ENCODE measurements around the gene EVPLL. TPM values are rescaled to one million over a fixed set of nuclear protein-coding genes. Genes with fewer than 3 reads are reported as not detected.
A peak's percentile ranks its signal among the peaks of the same experiment; 100 is the strongest.
"Not testable (repeated sequence)": the region's sequence is repeated elsewhere in the genome, so short reads cannot be mapped to it uniquely, and the experiment has no call there.

The EVPLL gene
- not detected for polyA plus RNA-seq

DNA sequence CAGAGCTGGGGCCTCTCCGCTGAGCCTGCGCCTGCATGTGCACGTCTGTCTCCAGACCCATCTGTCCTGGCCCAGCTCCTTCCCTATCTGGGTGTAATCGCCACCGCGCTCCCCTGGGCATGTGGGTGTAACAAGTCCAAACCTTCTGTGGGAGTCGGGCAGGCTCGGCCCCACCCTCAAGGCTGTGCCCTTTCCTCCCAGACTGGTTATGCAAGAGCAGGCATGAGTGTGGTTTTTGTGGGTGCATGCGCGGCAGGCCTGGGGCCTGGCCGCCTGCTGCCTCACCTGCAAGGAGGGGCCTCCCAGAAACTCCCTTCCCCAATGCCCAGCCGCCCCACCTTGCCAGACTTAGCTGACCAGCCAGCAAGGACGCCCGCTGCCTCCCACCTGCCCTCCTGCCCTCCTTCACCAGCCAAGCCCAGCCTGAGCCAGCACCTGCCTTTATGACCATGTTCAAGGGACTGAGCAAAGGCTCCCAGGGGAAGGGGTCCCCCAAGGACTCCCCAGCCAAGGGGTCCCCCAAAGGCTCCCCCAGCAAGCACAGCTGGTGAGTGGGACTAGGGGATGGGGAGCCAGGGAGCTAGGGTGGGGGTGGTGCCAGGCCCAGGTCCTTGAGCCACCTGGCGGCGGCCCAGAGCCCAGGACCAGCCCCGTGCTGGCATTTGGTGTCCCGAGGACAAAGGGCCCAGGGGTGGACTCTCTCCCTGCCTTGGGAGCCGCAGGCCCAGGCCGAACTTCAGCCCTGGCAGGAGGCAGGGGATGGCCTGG is at the start of gene EVPLL:
EVPLL (plus strand) TSS at position 342 of the 768 bp plus-strand sequence. CDS start 3,160 bp downstream, outside the sequence.
- Mint-ChIP-seq H3K27me3 (ENCODE audit: low read depth in 3 of 3) (peaks cover under 1 to 3% (median 3%) of the 10 kb centered on the region in 3 donors), H3K4me1 (peaks cover 0 to 3% of the 10 kb centered on the region in 2 donors), H3K27ac (no peak within 1 kb of the TSS), H3K36me3 (no peaks in the 10 kb centered on the region), H3K9me3 (no peaks in the 10 kb centered on the region), H3K4me3 (no peak within 1 kb of the TSS)
- DNase-seq: no peak

- Mint-ChIP-seq H3K4me1 (peaks cover 7 to 25% of the 10 kb centered on the region in 2 donors), H3K36me3 (peaks cover 0 to 11% (median 0%) of the 10 kb centered on the region in 3 donors), H3K27ac (peak overlapping the region in 1 of 6 donors; percentile 42), H3K27me3 (ENCODE audit: low read depth in 3 of 3) (no peaks in the 10 kb centered on the region), H3K4me3 (no peak overlapping the region), H3K9me3 (no peaks in the 10 kb centered on the region)
- DNase-seq: no peak
Measured at GRCh38 chr17:18328643-18329204, 48.9 kb upstream of the EVPLL start.

DNA sequence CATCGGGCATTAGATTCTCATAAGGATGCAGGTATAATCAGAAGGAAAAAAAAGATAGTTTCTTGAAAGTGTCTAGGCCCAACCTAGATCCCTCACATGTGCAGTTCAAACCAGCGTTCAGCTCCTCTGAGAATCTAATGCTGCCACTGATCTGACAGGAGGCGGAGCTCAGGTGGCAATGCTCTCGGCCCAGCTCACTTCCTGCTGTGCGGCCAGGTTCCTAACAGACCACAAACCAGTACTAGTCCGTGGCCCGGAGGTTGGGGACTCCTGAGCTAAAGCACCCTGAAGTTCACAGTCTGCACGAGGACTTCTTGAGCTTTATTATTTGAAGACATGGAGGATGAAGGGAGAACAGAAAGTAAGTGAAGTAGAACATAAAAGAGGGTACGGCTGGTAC is 45.7 kb upstream of the EVPLL start:
- peak overlapping the region in 1 of 5 donors; percentile 43 for H3K4me3 Mint-ChIP-seq
- H3K27ac Mint-ChIP-seq: peak overlapping the region in 4 of 6 donors; percentile 48 to 89 (median 77)
- H3K4me1 Mint-ChIP-seq: peaks cover 7 to 9% of the 10 kb centered on the region in 2 donors
- no peaks in the 10 kb centered on the region for H3K9me3 Mint-ChIP-seq
- peak in 1 of 3 donors; percentile 14 for DNase-seq
- peaks cover 0 to 6% (median 0%) of the 10 kb centered on the region in 3 donors for H3K36me3 Mint-ChIP-seq
- no peaks in the 10 kb centered on the region for H3K27me3 Mint-ChIP-seq (ENCODE audit: low read depth in 3 of 3)

- Mint-ChIP-seq H3K27me3 (ENCODE audit: low read depth in 3 of 3) (no peaks in the 10 kb centered on the region), H3K27ac (peak overlapping the region in 1 of 6 donors; percentile 72), H3K4me1 (peaks cover 7 to 9% of the 10 kb centered on the region in 2 donors), H3K9me3 (no peaks in the 10 kb centered on the region), H3K4me3 (no peak overlapping the region), H3K36me3 (peaks cover 0 to 10% (median 0%) of the 10 kb centered on the region in 3 donors)
- DNase-seq: no peak
Measured at GRCh38 chr17:18332909-18333489, 44.6 kb upstream of the EVPLL start.

- H3K36me3 Mint-ChIP-seq: peaks cover 5 to 34% (median 9%) of the 10 kb centered on the region in 3 donors
- not testable (repeated sequence) for H3K27me3 Mint-ChIP-seq (ENCODE audit: low read depth in 3 of 3); DNase-seq; H3K27ac Mint-ChIP-seq; H3K9me3 Mint-ChIP-seq; H3K4me3 Mint-ChIP-seq; H3K4me1 Mint-ChIP-seq
Measured at GRCh38 chr17:18338158-18338557, 39.4 kb upstream of the EVPLL start.

DNA sequence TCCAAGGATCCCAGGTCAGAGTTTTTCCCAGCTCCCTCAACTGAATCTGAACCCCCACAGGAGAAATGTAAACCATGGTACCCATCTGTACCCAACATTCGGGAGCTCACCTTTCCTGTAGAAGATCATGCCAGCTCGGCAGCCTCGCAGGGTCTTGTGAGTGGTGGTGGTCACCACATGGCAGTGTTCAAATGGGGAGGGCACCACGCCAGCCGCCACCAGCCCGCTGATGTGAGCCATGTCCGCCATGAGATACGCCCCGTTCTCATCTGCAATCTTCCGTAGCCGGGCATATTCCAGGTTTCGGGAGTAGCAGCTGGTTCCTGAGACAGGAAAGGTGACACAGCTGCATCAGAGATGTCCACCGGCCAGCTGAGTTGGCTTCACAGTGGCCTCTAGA is 37.6 kb upstream of the EVPLL start:
- H3K9me3 Mint-ChIP-seq: no peaks in the 10 kb centered on the region
- DNase-seq: no peak
- peaks cover 5 to 31% (median 9%) of the 10 kb centered on the region in 3 donors for H3K36me3 Mint-ChIP-seq
- no peaks in the 10 kb centered on the region for H3K27me3 Mint-ChIP-seq (ENCODE audit: low read depth in 3 of 3)
- no peak overlapping the region for H3K27ac Mint-ChIP-seq
- H3K4me1 Mint-ChIP-seq: no peaks in the 10 kb centered on the region
- H3K4me3 Mint-ChIP-seq: no peak overlapping the region

DNA sequence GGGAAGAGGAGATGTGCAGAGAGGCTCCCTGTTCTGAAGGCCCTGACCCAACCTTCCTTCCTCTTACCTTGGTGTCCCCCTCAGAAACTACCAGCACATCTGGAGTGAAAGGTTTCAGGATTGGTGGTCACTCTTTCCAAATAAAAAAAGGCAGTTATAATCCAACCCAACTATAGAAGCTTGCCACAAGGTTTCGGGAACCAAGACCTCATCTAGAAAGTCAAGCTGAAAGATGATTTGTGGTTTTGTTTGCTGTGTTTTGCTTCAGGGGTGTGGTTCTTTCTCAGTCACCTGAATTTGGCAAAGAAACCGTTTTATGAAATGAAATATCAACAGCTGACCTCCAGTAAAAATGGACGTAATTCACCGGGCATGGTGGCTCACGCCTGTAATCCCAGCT is 33.6 kb upstream of the EVPLL start:
- no peaks in the 10 kb centered on the region for H3K9me3 Mint-ChIP-seq
- H3K4me3 Mint-ChIP-seq: no peak overlapping the region
- H3K27ac Mint-ChIP-seq: no peak overlapping the region
- no peak for DNase-seq
- H3K36me3 Mint-ChIP-seq: peaks cover 13 to 40% (median 17%) of the 10 kb centered on the region in 3 donors
- H3K27me3 Mint-ChIP-seq (ENCODE audit: low read depth in 3 of 3): no peaks in the 10 kb centered on the region
- H3K4me1 Mint-ChIP-seq: no peaks in the 10 kb centered on the region

DNA sequence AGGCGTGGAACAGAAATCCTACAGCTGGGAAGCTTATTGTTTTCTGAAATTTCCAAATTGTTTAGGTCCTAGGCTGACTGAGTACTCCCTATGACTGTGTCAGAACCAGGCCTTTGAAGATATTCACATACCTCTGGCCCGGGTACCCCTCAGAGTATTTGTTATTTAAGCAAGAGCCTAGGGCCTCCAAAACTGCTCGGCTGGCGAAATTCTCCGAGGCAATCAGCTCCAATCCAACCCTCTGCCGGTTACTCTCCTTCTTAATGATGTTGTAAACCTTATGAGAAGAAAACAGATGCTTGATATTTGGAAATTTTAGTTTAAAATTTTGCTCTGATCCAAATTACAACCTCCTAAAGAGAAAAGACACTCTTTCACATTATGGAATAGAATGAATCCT is 24.0 kb upstream of the EVPLL start:
- no peaks in the 10 kb centered on the region for H3K4me1 Mint-ChIP-seq
- no peak for DNase-seq
- no peak overlapping the region for H3K27ac Mint-ChIP-seq
- H3K36me3 Mint-ChIP-seq: peaks cover 3 to 15% (median 12%) of the 10 kb centered on the region in 3 donors
- no peaks in the 10 kb centered on the region for H3K9me3 Mint-ChIP-seq
- no peak overlapping the region for H3K4me3 Mint-ChIP-seq
- no peaks in the 10 kb centered on the region for H3K27me3 Mint-ChIP-seq (ENCODE audit: low read depth in 3 of 3)

- H3K27me3 Mint-ChIP-seq (ENCODE audit: low read depth in 3 of 3): no peaks in the 10 kb centered on the region
- H3K4me1 Mint-ChIP-seq: no peaks in the 10 kb centered on the region
- no peak for DNase-seq
- H3K9me3 Mint-ChIP-seq: no peaks in the 10 kb centered on the region
- H3K4me3 Mint-ChIP-seq: no peak overlapping the region
- peaks cover 3 to 15% (median 12%) of the 10 kb centered on the region in 3 donors for H3K36me3 Mint-ChIP-seq
- H3K27ac Mint-ChIP-seq: no peak overlapping the region
Measured at GRCh38 chr17:18356624-18357023, 21.0 kb upstream of the EVPLL start.

GRCh38 chr17:18360518-18360917 is 17.1 kb upstream of the EVPLL start:
- no peaks in the 10 kb centered on the region for H3K9me3 Mint-ChIP-seq
- H3K27me3 Mint-ChIP-seq (ENCODE audit: low read depth in 3 of 3): peaks cover 0 to 2% (median 2%) of the 10 kb centered on the region in 3 donors
- peaks cover 0 to 2% (median 2%) of the 10 kb centered on the region in 3 donors for H3K36me3 Mint-ChIP-seq
- DNase-seq: no peak
- no peak overlapping the region for H3K27ac Mint-ChIP-seq
- no peak overlapping the region for H3K4me3 Mint-ChIP-seq
- H3K4me1 Mint-ChIP-seq: peaks cover 15 to 18% of the 10 kb centered on the region in 2 donors

DNA sequence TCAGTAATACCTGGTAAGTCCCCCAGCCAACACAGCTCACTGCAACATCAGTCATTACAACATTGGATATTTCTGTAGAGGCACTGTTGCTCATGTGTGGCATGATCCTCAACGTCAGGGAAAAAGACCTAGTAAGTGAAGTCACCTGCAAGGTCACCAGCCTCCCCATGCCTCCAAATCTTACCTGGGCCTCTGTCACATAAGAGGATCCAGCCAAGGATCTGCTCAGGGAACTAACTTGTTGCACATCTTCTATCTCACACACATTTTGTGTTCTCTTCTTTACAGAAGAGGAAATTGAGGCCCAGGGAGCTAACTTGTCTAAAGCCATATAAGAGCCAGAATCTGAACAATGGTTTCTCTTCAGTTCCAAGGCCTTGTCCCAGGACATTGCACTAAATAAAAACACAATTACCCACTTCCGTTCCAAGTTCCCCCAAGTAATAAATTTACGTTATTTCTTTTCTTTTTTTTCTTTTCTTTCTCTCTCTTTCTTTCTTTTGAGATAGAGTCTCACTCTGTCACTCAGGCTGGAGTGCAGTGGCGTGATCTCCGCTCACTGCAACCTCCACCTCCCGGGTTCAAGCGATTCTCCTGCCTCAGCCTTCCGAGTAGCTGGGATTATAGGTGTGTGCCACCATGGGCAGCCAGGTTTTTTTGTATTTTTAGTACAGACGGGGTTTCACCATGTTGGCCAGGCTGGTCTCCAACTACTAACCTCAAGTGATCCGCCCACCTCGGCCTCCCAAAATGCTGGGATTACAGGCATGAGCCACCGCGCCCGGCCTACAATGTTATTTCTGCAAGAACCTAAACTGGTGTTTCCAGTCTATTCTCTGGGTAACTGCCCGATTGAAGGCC is 15.5 kb upstream of the EVPLL start:
- Mint-ChIP-seq H3K27me3 (ENCODE audit: low read depth in 3 of 3) (peaks cover 0 to 2% (median 2%) of the 10 kb centered on the region in 3 donors), H3K36me3 (no peaks in the 10 kb centered on the region), H3K4me1 (peaks cover 15 to 18% of the 10 kb centered on the region in 2 donors), H3K4me3 (peak overlapping the region; percentile 90 to 94 (median 91)), H3K27ac (peak overlapping the region in 5 of 6 donors; percentile 55 to 82 (median 80)), H3K9me3 (no peaks in the 10 kb centered on the region)
- no peak for DNase-seq

- Mint-ChIP-seq H3K4me1 (peaks cover 15 to 18% of the 10 kb centered on the region in 2 donors), H3K27ac (peak overlapping the region in 5 of 6 donors; percentile 65 to 82 (median 80)), H3K9me3 (no peaks in the 10 kb centered on the region), H3K36me3 (peaks cover 0 to 3% (median 0%) of the 10 kb centered on the region in 3 donors), H3K4me3 (peak overlapping the region; percentile 90 to 94 (median 91)), H3K27me3 (ENCODE audit: low read depth in 3 of 3) (peaks cover 2% of the 10 kb centered on the region in 3 donors)
- DNase-seq: no peak
Measured at GRCh38 chr17:18362698-18363100, 14.9 kb upstream of the EVPLL start.

Measured in immature natural killer cell (primary cell).